ENCODE data around the gene CAPN5.
A peak's percentile ranks its signal among the peaks of the same experiment; 100 is the strongest.
"Not testable (repeated sequence)": the region's sequence is repeated elsewhere in the genome, so short reads cannot be mapped to it uniquely, and the experiment has no call there.

The CAPN5 gene

DNA sequence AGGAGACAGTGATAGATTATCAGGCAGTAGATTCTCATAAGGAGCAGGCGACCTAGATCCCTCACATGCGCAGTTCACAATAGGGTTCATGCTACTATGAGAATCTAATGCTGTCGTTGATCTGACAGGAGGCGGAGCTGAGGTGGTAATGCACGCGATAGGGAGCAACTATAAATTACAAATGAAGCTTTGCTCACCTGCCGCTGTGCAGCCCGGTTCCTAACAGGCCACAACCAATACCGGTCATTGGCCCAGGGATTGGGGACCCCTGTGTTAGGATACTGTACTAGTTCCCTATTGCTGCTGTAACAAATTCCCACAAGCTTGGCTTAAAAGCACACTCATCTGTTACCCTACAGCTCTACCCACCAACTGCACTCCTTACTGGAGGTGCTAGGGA, 21.9 kb upstream of the CAPN5 start:
- DNase-seq, result no peak

- DNase-seq, result no peak
Measured at GRCh38 chr11:77046060-77046501, 20.7 kb upstream of the CAPN5 start.

GRCh38 chr11:77047007-77047927, 19.5 kb upstream of the CAPN5 start:
- peak; percentile 49 to 90 for DNase-seq

GRCh38 chr11:77047928-77048446, 18.8 kb upstream of the CAPN5 start:
- DNase-seq, result not testable (repeated sequence)

- DNase-seq, result no peak
Measured at GRCh38 chr11:77049026-77049425, 17.7 kb upstream of the CAPN5 start.

- no peak for DNase-seq
Measured at GRCh38 chr11:77051511-77051910, 15.3 kb upstream of the CAPN5 start.

DNA sequence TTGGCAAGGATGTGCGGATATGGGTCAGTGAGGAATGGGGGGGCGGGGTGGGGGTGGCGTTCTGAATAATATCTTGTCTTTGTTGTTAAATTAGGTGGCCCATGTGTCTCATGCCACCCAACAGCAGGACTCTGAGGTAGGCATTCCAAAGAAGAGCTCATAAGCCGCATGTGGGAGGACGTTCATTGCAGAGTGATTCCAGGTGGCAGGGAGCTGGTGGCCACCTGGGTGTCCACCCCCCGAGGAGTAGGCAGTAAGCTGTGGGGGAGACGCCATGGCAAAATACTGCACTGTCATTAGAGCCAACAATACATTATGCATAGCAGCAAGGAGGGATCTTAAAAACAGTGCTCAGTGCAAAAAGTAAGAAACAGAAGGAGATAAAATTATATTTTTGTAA, 14.3 kb upstream of the CAPN5 start:
- no peak for DNase-seq

- no peak for DNase-seq
Measured at GRCh38 chr11:77053217-77054015, 13.4 kb upstream of the CAPN5 start.

- DNase-seq, result no peak
Measured at GRCh38 chr11:77054084-77054483, 12.7 kb upstream of the CAPN5 start.

DNA sequence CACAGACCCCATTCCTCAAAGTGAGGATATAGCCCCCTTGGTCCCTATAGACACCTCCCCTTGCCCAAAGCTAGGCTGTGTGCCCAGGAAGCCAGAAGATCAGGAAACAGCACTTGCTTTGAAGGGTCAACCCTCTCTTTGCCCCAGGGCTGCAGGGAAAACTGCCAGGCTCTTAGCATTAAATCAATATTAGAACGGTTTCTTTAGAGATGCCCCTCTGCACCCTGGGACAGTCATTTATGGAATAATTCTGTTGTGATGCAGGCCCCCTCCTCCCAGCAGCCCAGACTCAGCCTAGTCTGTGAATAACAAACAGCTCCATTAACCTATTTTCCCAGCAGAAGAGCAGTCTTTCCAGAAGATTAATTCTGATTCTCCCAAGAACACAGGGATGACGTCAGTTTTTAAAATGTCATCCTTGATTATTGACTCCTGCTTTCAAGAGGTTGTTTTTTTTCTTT, 11.6 kb upstream of the CAPN5 start:
- no peak for DNase-seq

DNA sequence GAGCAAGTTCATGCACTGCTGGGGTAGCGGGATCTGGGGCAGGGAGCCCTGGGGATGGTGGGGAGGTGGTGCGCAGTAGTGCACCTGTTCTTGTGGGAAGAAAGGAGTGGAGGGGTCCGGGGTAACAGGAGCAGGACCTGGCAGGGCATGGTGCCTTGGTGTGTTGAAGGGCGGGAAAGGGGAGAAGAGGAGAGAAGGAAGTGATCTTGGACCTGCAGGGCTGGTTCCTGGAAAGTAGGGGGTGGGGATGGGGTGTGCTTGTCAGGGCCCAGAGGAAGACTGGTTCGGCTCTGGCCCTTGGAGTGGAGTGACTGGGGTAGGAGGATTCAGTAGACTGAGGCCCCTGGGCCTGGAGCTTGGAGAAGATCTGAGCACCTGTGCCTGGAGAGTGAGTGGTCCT, 10.9 kb upstream of the CAPN5 start:
- no peak for DNase-seq

DNA sequence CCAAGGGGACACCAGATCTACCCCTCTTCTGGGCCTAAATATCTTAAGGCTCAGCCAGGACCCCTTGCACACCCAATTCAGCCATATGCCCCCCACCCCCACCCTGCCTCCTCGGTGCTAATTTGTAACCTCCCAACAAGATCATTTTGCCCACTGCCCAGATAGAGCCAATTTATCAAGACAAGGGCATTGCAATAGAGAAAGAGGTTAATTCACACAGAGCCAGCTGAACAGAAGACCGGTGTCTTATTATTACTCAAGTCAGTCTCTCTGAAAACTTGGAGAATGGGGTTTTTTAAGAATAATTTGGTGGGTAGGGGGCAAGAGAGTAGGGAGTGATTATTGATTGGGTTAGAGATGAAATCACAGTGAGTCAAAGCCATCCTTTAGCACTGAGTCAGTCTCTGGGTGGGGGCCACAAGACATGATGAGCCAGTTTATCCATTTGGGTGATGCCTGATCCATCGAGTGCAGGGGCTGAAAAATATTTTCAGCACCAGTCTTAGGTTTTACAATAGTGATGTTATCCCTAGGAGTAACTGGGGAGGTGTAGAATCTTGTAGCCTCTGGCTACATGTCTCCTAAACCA, 9.9 kb upstream of the CAPN5 start:
- no peak for DNase-seq

GRCh38 chr11:77057938-77058474, 8.8 kb upstream of the CAPN5 start:
- no peak for DNase-seq

DNA sequence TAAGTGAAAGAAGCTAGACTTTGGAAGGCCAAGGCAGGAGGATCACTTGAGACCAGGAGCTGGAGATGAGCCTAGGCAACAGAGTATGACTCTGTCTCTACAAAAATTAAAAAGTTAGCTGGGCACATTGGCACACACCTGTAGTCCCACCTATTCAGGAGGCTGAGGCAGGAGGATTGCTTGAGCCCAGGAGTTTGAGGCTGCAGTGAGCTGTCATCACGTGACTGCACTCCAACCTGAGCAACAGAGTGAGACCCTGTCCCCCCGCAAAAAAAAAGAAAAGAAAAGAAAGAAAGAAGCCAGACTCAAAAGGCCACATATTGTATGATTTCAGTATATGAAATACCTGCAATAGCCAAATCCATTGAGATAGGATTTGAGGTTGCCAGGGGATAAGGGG, 7.9 kb upstream of the CAPN5 start:
- no peak for DNase-seq

DNA sequence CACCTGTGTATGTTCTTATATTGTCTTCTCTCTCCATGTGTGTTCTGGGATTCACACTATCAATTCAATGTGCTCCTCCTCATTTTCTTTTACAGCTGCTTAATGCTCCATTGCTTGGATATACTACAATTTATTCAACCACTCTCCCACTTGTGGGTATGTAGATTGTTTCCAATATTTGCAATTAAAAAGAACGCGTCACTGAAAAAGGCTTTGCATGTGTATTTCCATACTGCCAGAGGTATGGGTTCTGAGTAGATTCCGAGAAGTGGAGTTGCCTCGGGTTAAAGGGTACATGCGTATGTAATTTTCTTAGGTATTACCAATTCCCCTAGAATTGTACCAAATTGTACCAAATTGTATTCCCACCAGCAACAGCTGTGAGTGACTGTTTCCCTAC, 7.0 kb upstream of the CAPN5 start:
- no peak for DNase-seq

GRCh38 chr11:77060234-77060633, 6.5 kb upstream of the CAPN5 start:
- no peak for DNase-seq

- DNase-seq, result not testable (repeated sequence)
Measured at GRCh38 chr11:77061258-77061657, 5.5 kb upstream of the CAPN5 start.

DNA sequence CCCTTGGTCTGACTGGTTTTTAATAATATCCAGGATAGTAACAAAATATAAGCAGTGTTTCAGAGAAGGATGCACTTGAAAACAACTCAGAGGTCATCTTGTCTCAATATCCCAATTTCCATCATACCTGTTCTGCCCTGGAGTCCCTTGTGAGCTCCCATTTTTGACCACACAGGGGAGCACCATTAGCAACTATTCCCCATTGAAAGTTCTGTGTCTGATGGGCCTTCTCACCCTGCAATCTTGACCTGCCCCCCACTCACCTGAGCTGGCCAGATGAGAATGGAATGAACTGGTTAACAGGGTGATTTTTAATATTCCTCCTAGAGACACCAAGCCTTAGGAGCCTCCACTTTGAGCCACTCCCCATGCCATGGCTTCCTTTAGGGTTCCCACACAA, 3.8 kb upstream of the CAPN5 start:
- DNase-seq, result no peak

GRCh38 chr11:77063407-77063806, 3.4 kb upstream of the CAPN5 start:
- DNase-seq, result no peak

DNA sequence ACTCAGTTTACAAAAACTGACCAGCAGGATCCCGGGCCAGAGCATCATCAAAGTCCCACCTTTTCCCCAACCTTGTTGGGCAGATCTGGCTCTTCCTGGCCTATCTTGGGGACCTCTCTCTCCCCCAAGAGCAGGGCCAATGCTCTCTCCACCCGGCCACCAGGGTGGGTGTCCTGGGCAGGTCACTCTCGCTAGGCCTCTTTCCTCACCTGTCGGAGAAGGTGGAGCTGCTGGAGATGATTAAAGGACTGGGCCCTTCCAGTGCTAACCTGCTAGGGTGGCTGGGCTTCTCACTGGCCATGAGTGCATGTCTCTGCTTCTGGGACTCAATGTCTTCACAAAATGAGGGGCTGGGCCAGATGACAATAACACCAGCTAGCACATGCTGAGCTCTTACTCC, 2.9 kb upstream of the CAPN5 start:
- no peak for DNase-seq

DNA sequence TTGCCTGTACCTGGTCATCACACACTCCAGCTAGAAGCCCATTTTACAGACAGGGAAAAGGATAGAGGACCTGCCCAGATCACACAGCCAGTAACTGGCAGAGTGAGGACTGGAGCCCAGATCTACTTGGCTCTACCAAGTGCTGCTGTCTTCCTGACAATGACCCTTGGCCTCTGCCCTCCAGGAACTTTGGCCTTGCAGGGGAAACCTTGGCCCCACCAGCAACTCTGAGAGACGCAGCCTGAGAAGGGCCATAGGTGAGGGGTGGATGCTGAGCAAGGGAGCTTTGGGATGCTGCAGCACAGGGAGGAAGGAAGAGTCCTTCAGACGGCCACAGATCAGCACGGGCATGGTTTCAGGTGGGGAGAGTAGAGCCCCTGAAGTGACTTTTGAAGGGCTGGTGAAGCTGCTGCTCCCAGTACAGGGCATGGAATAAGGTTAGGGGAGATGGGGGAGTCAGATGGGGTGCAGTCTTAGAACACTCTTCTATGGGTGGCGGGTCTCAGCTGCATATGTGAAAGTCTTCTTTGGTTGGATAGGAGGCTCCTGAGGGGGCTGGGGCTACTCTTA, 2.0 kb upstream of the CAPN5 start:
- DNase-seq, result no peak

- no peak for DNase-seq
Measured at GRCh38 chr11:77065878-77066228, 918 bp upstream of the CAPN5 start.
